Measurements from ENCODE around the gene C16orf78. TPM values are rescaled to one million over a fixed set of nuclear protein-coding genes. Genes with fewer than 3 reads are reported as not detected.
"Not testable (repeated sequence)": the region's sequence is repeated elsewhere in the genome, so short reads cannot be mapped to it uniquely, and the experiment has no call there.

The C16orf78 gene
- total RNA-seq, 1 donor from 2014 or later, result not detected

GRCh38 chr16:49349446-49350168 lies 24.0 kb upstream of the C16orf78 start:
- DNase-seq (ENCODE audit: low spot score), result no peak

GRCh38 chr16:49350265-49351095 lies 23.1 kb upstream of the C16orf78 start:
- peak; percentile 47 for DNase-seq (ENCODE audit: low spot score)

- no peak for DNase-seq (ENCODE audit: low spot score)
These were observed 22.5 kb upstream of the C16orf78 start for GRCh38 chr16:49351096-49351487.

- DNase-seq (ENCODE audit: low spot score), result no peak
These were observed 20.7 kb upstream of the C16orf78 start for GRCh38 chr16:49352892-49353291.

- DNase-seq (ENCODE audit: low spot score), result peak; percentile 34
These were observed 19.9 kb upstream of the C16orf78 start for GRCh38 chr16:49353680-49354079.

GRCh38 chr16:49354101-49354500 lies 19.5 kb upstream of the C16orf78 start:
- no peak for DNase-seq (ENCODE audit: low spot score)

GRCh38 chr16:49354991-49355390 lies 18.6 kb upstream of the C16orf78 start:
- DNase-seq (ENCODE audit: low spot score), result no peak

- DNase-seq (ENCODE audit: low spot score), result no peak
These were observed 17.5 kb upstream of the C16orf78 start for GRCh38 chr16:49355933-49356665.

GRCh38 chr16:49356728-49357488 lies 16.7 kb upstream of the C16orf78 start:
- DNase-seq (ENCODE audit: low spot score), result no peak

GRCh38 chr16:49359591-49359990 lies 14.0 kb upstream of the C16orf78 start:
- DNase-seq (ENCODE audit: low spot score), result no peak

- not testable (repeated sequence) for DNase-seq (ENCODE audit: low spot score)
These were observed 11.9 kb upstream of the C16orf78 start for GRCh38 chr16:49361731-49362130.

- DNase-seq (ENCODE audit: low spot score), result no peak
These were observed 11.4 kb upstream of the C16orf78 start for GRCh38 chr16:49362230-49362629.

- DNase-seq (ENCODE audit: low spot score), result no peak
These were observed 7.7 kb upstream of the C16orf78 start for GRCh38 chr16:49365711-49366509.

GRCh38 chr16:49366669-49367068 lies 6.9 kb upstream of the C16orf78 start:
- peak; percentile 10 for DNase-seq (ENCODE audit: low spot score)

- no peak for DNase-seq (ENCODE audit: low spot score)
These were observed 3.7 kb upstream of the C16orf78 start for GRCh38 chr16:49369651-49370611.

- DNase-seq (ENCODE audit: low spot score), result no peak
These were observed 2.6 kb downstream of the C16orf78 start for GRCh38 chr16:49376206-49376605.

- DNase-seq (ENCODE audit: low spot score), result no peak
These were observed 3.7 kb downstream of the C16orf78 start for GRCh38 chr16:49377196-49377755.

- no peak for DNase-seq (ENCODE audit: low spot score)
These were observed 4.6 kb downstream of the C16orf78 start for GRCh38 chr16:49378238-49378637.

- no peak for DNase-seq (ENCODE audit: low spot score)
These were observed 5.2 kb downstream of the C16orf78 start for GRCh38 chr16:49378816-49379215.

All from umbilical cord (tissue), 2 donors.